Loucy (cell line): ENCODE measurements around the gene SRSF4.

Experiments used
- H2AFZ ChIP-seq: fragments of 200-600 bp; sonication (generic); 2 replicates; pipeline ENCODE4 v1.6.0; 2016; ENCODE audit warnings: antibody characterized with exemption, mild to moderate bottlenecking, low read length, moderate library complexity
- H3F3A ChIP-seq: fragments of 200-600 bp; 2 replicates; pipeline ENCODE4 v1.6.0; 2016; ENCODE audit warnings: antibody characterized with exemption, low read depth, mild to moderate bottlenecking
- H3K27me3 ChIP-seq: fragments of 200-600 bp; sonication (generic); 2 replicates; pipeline ENCODE4 v1.6.1; 2014; ENCODE audit warnings: low read length, mild to moderate bottlenecking; ENCODE audit not compliant: insufficient read depth, poor library complexity, severe bottlenecking
- H3K36me3 ChIP-seq: fragments of 200-600 bp; sonication (generic); 2 replicates; pipeline ENCODE4 v1.6.1; 2016; ENCODE audit warnings: low read length; ENCODE audit not compliant: insufficient read depth
- H3K4me1 ChIP-seq: fragments of 200-600 bp; sonication (generic); 2 replicates; pipeline ENCODE4 v1.5.1; 2014; ENCODE audit warnings: low read length, mild to moderate bottlenecking; ENCODE audit not compliant: insufficient read depth, poor library complexity, severe bottlenecking
- H3K4me2 ChIP-seq: fragments of 200-600 bp; sonication (generic); 2 replicates; pipeline ENCODE4 v1.6.0; 2014; ENCODE audit warnings: antibody characterized with exemption, low read length, low read depth, mild to moderate bottlenecking; ENCODE audit not compliant: poor library complexity, severe bottlenecking
- H3K4me3 ChIP-seq: fragments of 200-600 bp; sonication (generic); 2 replicates; pipeline ENCODE4 v1.5.1; 2014; ENCODE audit warnings: low read length, mild to moderate bottlenecking, mixed read lengths; ENCODE audit not compliant: poor library complexity, severe bottlenecking
- H3K79me2 ChIP-seq: fragments of 200-600 bp; sonication (generic); 2 replicates; pipeline ENCODE4 v1.6.1; 2014; ENCODE audit warnings: low read length; ENCODE audit not compliant: insufficient read depth
- H3K9ac ChIP-seq: fragments of 200-600 bp; sonication (generic); 2 replicates; pipeline ENCODE4 v1.6.0; 2014; ENCODE audit warnings: mild to moderate bottlenecking, low read depth, low read length, moderate library complexity; ENCODE audit not compliant: poor library complexity, severe bottlenecking
- H3K9me2 ChIP-seq: fragments of 200-600 bp; sonication (generic); replicated peaks from 2 replicates; pipeline ENCODE4 v1.6.1; 2016; ENCODE audit warnings: low read depth, low read length, mixed read lengths
- H3K9me3 ChIP-seq: fragments of 200-600 bp; sonication (generic); 2 replicates; pipeline ENCODE4 v1.6.1; 2014; ENCODE audit warnings: mild to moderate bottlenecking, antibody characterized with exemption, low read length, low read depth; ENCODE audit not compliant: insufficient read depth
- H4K20me1 ChIP-seq: fragments of 200-600 bp; sonication (generic); 2 replicates; pipeline ENCODE4 v1.6.0; 2014; ENCODE audit warnings: antibody characterized with exemption, low read length, mild to moderate bottlenecking; ENCODE audit not compliant: insufficient read depth, poor library complexity, severe bottlenecking
- EZH2phosphoT487 ChIP-seq: fragments of 200-600 bp; IDR thresholded peaks from 2 replicates; pipeline ENCODE4 v1.6.1; 2018; ENCODE audit warnings: antibody characterized with exemption, mild to moderate bottlenecking, moderate library complexity, borderline replicate concordance
- TF ChIP-seq, protein P1 (sequence below): fragments of 200-600 bp; sonication (generic); conservative IDR thresholded peaks from 2 replicates; pipeline ENCODE4 v1.5.1; 2014; ENCODE audit warnings: mild to moderate bottlenecking, antibody characterized with exemption, low read length

SRSF4 gene

DNA sequence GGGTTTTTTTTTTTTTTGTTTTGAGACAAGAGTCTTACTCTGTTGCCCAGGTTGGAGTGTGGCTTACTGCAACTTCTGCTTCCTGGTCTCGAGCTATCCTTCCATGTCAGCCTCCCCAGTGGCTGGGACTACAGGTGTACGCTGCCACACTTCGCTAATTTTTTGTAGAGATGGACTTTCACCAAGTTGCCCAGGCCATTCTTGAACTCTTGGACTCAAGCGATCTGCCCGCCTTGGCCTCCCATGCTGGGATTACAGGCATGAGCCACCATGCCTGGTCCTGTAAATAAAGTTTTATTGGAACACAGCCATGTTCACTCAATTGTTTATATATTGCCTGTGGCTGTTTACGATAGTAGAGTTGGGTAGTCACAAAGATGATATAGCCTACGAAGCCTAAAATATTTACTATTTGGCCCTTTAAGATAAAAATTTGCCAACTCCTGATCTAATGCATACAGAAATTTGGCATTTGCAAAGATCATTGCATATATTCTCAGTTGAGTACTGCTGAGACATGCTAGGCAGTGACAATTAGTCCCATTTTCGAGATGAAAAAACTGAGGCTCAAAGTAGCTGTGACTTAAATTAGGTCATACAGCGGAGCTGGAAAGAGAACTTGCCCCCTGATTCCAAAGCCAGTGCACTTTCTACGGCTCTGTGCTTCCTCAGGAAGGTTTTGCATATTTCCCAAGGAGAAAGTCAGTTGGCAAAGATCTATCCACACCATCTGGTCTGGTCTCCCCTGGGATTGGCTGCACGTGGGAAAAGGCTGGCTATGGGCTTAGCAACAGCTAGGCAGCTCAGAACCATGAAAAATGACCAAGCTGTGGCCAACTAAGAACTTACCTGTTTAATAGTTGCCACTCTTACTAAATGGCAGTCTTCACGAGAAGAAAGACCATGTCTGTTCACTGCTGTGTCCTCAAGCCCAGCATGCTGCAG, 29.7 kb upstream of the SRSF4 start:
- H4K20me1 ChIP-seq, result no peaks in the 10 kb centered on the region
- no peaks in the 10 kb centered on the region for H3F3A ChIP-seq
- no peaks in the 10 kb centered on the region for H3K9me3 ChIP-seq
- no peak overlapping the region for H3K4me2 ChIP-seq
- no peaks in the 10 kb centered on the region for H3K79me2 ChIP-seq
- H3K4me1 ChIP-seq, result no peaks in the 10 kb centered on the region
- no peak overlapping the region for H3K4me3 ChIP-seq
- H3K36me3 ChIP-seq, result no peaks in the 10 kb centered on the region
- H3K9me2 ChIP-seq, result no peaks in the 10 kb centered on the region
- TF ChIP-seq EZH2phosphoT487, result no peak
- TF ChIP-seq, protein P1, sequence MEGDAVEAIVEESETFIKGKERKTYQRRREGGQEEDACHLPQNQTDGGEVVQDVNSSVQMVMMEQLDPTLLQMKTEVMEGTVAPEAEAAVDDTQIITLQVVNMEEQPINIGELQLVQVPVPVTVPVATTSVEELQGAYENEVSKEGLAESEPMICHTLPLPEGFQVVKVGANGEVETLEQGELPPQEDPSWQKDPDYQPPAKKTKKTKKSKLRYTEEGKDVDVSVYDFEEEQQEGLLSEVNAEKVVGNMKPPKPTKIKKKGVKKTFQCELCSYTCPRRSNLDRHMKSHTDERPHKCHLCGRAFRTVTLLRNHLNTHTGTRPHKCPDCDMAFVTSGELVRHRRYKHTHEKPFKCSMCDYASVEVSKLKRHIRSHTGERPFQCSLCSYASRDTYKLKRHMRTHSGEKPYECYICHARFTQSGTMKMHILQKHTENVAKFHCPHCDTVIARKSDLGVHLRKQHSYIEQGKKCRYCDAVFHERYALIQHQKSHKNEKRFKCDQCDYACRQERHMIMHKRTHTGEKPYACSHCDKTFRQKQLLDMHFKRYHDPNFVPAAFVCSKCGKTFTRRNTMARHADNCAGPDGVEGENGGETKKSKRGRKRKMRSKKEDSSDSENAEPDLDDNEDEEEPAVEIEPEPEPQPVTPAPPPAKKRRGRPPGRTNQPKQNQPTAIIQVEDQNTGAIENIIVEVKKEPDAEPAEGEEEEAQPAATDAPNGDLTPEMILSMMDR, result no peak
- H3K9ac ChIP-seq, result no peak overlapping the region
- no peak overlapping the region for H2AFZ ChIP-seq
- H3K27me3 ChIP-seq, result no peaks in the 10 kb centered on the region

DNA sequence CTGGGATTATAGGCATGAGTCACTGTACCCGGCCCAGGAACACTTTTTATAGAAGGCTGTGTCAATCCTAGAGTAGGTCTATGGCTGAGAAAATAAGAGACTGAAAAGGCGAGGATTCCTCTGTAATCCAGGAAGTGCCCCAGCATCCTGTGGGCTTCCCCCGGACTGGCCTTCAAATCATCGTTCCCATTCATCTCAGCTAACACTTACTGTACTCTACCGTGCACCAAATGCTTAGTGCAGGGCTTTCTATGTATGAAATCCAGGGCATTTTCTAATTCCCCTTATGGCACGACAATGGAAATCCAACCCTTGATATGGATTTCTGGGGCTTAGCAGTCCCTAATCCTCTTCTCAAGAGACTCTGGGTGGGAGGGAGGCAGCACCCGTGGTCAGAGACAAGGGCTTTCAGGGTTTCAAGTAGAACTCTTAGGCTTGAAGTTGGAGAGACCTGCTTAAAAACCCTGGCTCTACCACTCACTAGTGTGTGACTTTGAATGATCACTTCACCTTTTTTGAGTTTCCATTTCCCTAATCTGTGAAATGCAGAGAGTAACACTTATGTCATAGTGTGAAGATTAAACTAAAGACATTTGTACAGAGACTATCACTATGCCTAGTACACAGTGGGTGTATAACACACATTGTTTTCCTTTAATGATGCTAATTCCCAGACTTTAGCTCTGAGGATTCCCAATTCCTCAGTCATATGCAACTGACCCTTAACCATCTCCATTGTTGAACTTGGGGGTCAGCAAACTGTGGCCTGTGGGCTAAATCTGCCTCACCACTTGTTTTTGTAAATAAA, 28.8 kb upstream of the SRSF4 start:
- no peak overlapping the region for H3K4me2 ChIP-seq
- no peak overlapping the region for H2AFZ ChIP-seq
- H3K9me2 ChIP-seq, result no peaks in the 10 kb centered on the region
- no peak overlapping the region for H3K4me3 ChIP-seq
- no peaks in the 10 kb centered on the region for H3K9me3 ChIP-seq
- H3K27me3 ChIP-seq, result no peaks in the 10 kb centered on the region
- TF ChIP-seq EZH2phosphoT487, result no peak
- TF ChIP-seq, protein P1, result no peak
- H3K36me3 ChIP-seq, result no peaks in the 10 kb centered on the region
- no peaks in the 10 kb centered on the region for H4K20me1 ChIP-seq
- no peaks in the 10 kb centered on the region for H3F3A ChIP-seq
- H3K79me2 ChIP-seq, result no peaks in the 10 kb centered on the region
- H3K4me1 ChIP-seq, result no peaks in the 10 kb centered on the region
- no peak overlapping the region for H3K9ac ChIP-seq

DNA sequence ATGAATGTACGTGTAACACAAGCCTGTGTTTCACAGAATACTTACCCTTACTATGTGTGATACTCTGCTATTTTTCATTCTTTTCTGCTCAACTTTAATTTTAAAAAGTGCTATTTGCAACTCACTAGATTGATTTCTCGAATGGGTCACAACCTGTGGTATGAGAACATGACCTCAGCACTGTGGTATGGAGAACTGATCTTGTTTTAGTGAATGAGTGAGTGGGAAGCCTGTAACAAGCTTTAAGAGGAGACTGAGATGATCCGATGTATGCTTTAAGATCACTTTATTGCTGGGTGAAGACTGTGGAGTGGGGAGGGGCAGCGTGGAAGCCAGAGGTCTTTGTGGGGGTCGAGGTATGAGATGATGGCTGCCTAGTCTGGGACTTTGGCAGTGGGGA, 27.5 kb upstream of the SRSF4 start:
- Histone ChIP-seq H3K36me3 (no peaks in the 10 kb centered on the region), H3F3A (no peaks in the 10 kb centered on the region), H4K20me1 (no peaks in the 10 kb centered on the region), H3K4me2 (no peak overlapping the region), H3K4me1 (no peaks in the 10 kb centered on the region), H3K9me2 (no peaks in the 10 kb centered on the region), H3K27me3 (no peaks in the 10 kb centered on the region), H3K79me2 (no peaks in the 10 kb centered on the region), H3K4me3 (no peak overlapping the region), H3K9me3 (no peaks in the 10 kb centered on the region), H3K9ac (no peak overlapping the region), H2AFZ (no peak overlapping the region)
- TF ChIP-seq EZH2phosphoT487, result no peak
- TF ChIP-seq, protein P1, result no peak
